ENCODE measurements around the gene PDIA2. TPM values are rescaled to one million over a fixed set of nuclear protein-coding genes. Genes with fewer than 3 reads are reported as not detected.
A peak's percentile ranks its signal among the peaks of the same experiment; 100 is the strongest.

Gene PDIA2
- total and polyA plus RNA-seq, 5 donors from 2014 or later = not detected

- H3K36me3 Mint-ChIP-seq = peaks cover 26% of the 10 kb centered on the region
- H3K4me3 Mint-ChIP-seq = no peak overlapping the region
- H3K27ac Mint-ChIP-seq = no peak overlapping the region
- peaks cover 0 to 8% (median 5%) of the 10 kb centered on the region in 4 donors for H3K4me1 Mint-ChIP-seq
- peaks cover under 1% of the 10 kb centered on the region for H3K4me1 ChIP-seq (ENCODE audit: control insufficient read depth, insufficient read depth, low read length, poor library complexity, severe bottlenecking)
- H3K4me3 ChIP-seq (ENCODE audit: low read depth, low read length) = no peak overlapping the region
- no peaks in the 10 kb centered on the region for H3K9me3 ChIP-seq (ENCODE audit: control insufficient read depth in 2 of 2, low read length in 2 of 2)
- ATAC-seq (ENCODE audit: low read depth in 2 of 2) (no peak), DNase-seq (no peak)
- peaks cover 5% of the 10 kb centered on the region for H3K36me3 ChIP-seq (ENCODE audit: control insufficient read depth, insufficient read depth, low read length)
- H3K9me3 Mint-ChIP-seq = no peaks in the 10 kb centered on the region
- H3K27me3 ChIP-seq (ENCODE audit: control insufficient read depth, insufficient read depth, low read length) = no peaks in the 10 kb centered on the region
- no peaks in the 10 kb centered on the region for H3K27me3 Mint-ChIP-seq
- H3K27ac ChIP-seq (ENCODE audit: insufficient read depth, low read length, poor library complexity, severe bottlenecking) = no peak overlapping the region
Observed at GRCh38 chr16:259226-259625, 23.7 kb upstream of the PDIA2 start.

GRCh38 chr16:259814-260253 lies 23.1 kb upstream of the PDIA2 start:
- H3K27me3 Mint-ChIP-seq = no peaks in the 10 kb centered on the region
- Histone ChIP-seq H3K36me3 (ENCODE audit: control insufficient read depth, insufficient read depth, low read length) (peaks cover 6% of the 10 kb centered on the region), H3K27me3 (ENCODE audit: control insufficient read depth, insufficient read depth, low read length) (no peaks in the 10 kb centered on the region), H3K9me3 (ENCODE audit: control insufficient read depth in 2 of 2, low read length in 2 of 2) (no peaks in the 10 kb centered on the region), H3K4me1 (ENCODE audit: control insufficient read depth, insufficient read depth, low read length, poor library complexity, severe bottlenecking) (no peaks in the 10 kb centered on the region), H3K4me3 (ENCODE audit: low read depth, low read length) (no peak overlapping the region), H3K27ac (ENCODE audit: insufficient read depth, low read length, poor library complexity, severe bottlenecking) (no peak overlapping the region)
- no peak overlapping the region for H3K4me3 Mint-ChIP-seq
- no peak overlapping the region for H3K27ac Mint-ChIP-seq
- ATAC-seq (ENCODE audit: low read depth in 2 of 2) (no peak), DNase-seq (no peak)
- no peaks in the 10 kb centered on the region for H3K9me3 Mint-ChIP-seq
- peaks cover 25% of the 10 kb centered on the region for H3K36me3 Mint-ChIP-seq
- H3K4me1 Mint-ChIP-seq = peaks cover 0 to 7% (median 5%) of the 10 kb centered on the region in 4 donors

DNA sequence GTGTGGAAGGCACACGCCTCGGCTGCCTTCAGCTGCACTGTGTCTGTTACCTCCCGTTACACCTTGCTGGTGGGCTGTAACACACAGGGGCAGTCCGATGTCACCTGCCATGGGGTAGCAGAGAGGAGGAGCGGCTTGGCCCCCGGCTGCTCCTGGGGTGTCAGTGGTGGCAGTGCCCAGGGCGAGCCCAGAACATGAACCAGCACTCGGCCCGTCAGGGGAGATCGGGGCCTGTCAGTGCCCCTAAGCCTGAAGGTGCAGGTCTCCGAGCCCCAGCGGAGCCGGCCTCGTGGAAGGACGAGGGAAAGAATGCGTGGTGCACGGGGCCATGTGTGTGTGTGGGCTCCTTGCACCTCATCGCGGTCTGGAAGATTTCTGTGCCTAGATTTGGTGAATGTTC lies 22.6 kb upstream of the PDIA2 start:
- H3K4me1 ChIP-seq (ENCODE audit: control insufficient read depth, insufficient read depth, low read length, poor library complexity, severe bottlenecking) = no peaks in the 10 kb centered on the region
- no peaks in the 10 kb centered on the region for H3K27me3 Mint-ChIP-seq
- no peak overlapping the region for H3K4me3 ChIP-seq (ENCODE audit: low read depth, low read length)
- no peaks in the 10 kb centered on the region for H3K9me3 ChIP-seq (ENCODE audit: control insufficient read depth in 2 of 2, low read length in 2 of 2)
- peaks cover 0 to 6% (median 4%) of the 10 kb centered on the region in 4 donors for H3K4me1 Mint-ChIP-seq
- peak overlapping the region in 1 of 3 donors; percentile 42 for H3K27ac Mint-ChIP-seq
- H3K4me3 Mint-ChIP-seq = no peak overlapping the region
- DNase-seq = no peak
- no peaks in the 10 kb centered on the region for H3K9me3 Mint-ChIP-seq
- ATAC-seq (ENCODE audit: low read depth in 2 of 2) = no peak
- no peaks in the 10 kb centered on the region for H3K27me3 ChIP-seq (ENCODE audit: control insufficient read depth, insufficient read depth, low read length)
- H3K27ac ChIP-seq (ENCODE audit: insufficient read depth, low read length, poor library complexity, severe bottlenecking) = no peak overlapping the region
- H3K36me3 Mint-ChIP-seq = peaks cover 25% of the 10 kb centered on the region
- peaks cover 7% of the 10 kb centered on the region for H3K36me3 ChIP-seq (ENCODE audit: control insufficient read depth, insufficient read depth, low read length)

GRCh38 chr16:261031-261691 lies 21.8 kb upstream of the PDIA2 start:
- H3K4me1 Mint-ChIP-seq = peaks cover 0 to 5% (median under 1%) of the 10 kb centered on the region in 4 donors
- no peaks in the 10 kb centered on the region for H3K9me3 Mint-ChIP-seq
- H3K27ac Mint-ChIP-seq = peak overlapping the region in 1 of 3 donors; percentile 71
- H3K4me3 Mint-ChIP-seq = no peak overlapping the region
- peaks cover 7% of the 10 kb centered on the region for H3K36me3 ChIP-seq (ENCODE audit: control insufficient read depth, insufficient read depth, low read length)
- peaks cover 21% of the 10 kb centered on the region for H3K36me3 Mint-ChIP-seq
- DNase-seq (no peak), ATAC-seq (ENCODE audit: low read depth in 2 of 2) (no peak)
- no peaks in the 10 kb centered on the region for H3K27me3 Mint-ChIP-seq
- H3K4me1 ChIP-seq (ENCODE audit: control insufficient read depth, insufficient read depth, low read length, poor library complexity, severe bottlenecking) = no peaks in the 10 kb centered on the region
- no peaks in the 10 kb centered on the region for H3K9me3 ChIP-seq (ENCODE audit: control insufficient read depth in 2 of 2, low read length in 2 of 2)
- no peak overlapping the region for H3K4me3 ChIP-seq (ENCODE audit: low read depth, low read length)
- H3K27ac ChIP-seq (ENCODE audit: insufficient read depth, low read length, poor library complexity, severe bottlenecking) = no peak overlapping the region
- no peaks in the 10 kb centered on the region for H3K27me3 ChIP-seq (ENCODE audit: control insufficient read depth, insufficient read depth, low read length)

GRCh38 chr16:262121-262745 lies 20.7 kb upstream of the PDIA2 start:
- Mint-ChIP-seq H3K9me3 (no peaks in the 10 kb centered on the region), H3K4me1 (peaks cover 0 to 6% (median 0%) of the 10 kb centered on the region in 4 donors), H3K4me3 (no peak overlapping the region), H3K27ac (peak overlapping the region in 1 of 3 donors; percentile 48), H3K36me3 (peaks cover 20% of the 10 kb centered on the region), H3K27me3 (no peaks in the 10 kb centered on the region)
- ATAC-seq (ENCODE audit: low read depth in 2 of 2) (no peak), DNase-seq (no peak)
- Histone ChIP-seq H3K36me3 (ENCODE audit: control insufficient read depth, insufficient read depth, low read length) (peaks cover 7% of the 10 kb centered on the region), H3K9me3 (ENCODE audit: control insufficient read depth in 2 of 2, low read length in 2 of 2) (no peaks in the 10 kb centered on the region), H3K27ac (ENCODE audit: insufficient read depth, low read length, poor library complexity, severe bottlenecking) (no peak overlapping the region), H3K4me1 (ENCODE audit: control insufficient read depth, insufficient read depth, low read length, poor library complexity, severe bottlenecking) (no peaks in the 10 kb centered on the region), H3K27me3 (ENCODE audit: control insufficient read depth, insufficient read depth, low read length) (no peaks in the 10 kb centered on the region), H3K4me3 (ENCODE audit: low read depth, low read length) (no peak overlapping the region)

DNA sequence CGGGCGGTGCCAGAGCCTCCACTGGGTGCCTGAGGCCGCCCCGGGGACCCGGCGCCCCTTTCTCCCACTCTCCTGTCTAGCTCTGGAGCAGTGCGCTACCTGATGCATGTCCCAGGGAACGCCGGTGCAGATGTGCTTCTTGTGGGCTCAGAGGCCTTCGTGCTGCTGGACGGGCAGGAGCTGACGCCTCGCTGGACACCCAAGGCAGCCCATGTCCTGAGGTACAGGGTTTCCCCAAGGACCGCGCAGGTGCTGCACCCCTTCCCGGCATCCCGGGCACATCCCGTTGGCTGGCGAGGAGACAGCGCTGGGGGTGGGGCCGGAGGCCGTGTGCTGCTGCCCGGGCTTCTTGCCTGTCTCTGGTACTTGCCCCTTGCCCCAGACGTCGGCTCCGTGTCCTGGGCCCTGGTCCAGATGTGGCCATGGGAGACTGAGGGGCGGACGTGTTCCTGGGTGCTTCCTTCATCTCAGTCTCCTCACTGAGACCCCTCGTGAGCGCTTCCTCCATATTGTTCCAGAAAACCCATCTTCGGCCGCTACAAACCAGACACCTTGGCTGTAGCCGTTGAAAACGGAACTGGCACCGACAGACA lies 19.7 kb upstream of the PDIA2 start:
- Histone ChIP-seq H3K4me1 (ENCODE audit: control insufficient read depth, insufficient read depth, low read length, poor library complexity, severe bottlenecking) (no peaks in the 10 kb centered on the region), H3K27ac (ENCODE audit: insufficient read depth, low read length, poor library complexity, severe bottlenecking) (no peak overlapping the region), H3K9me3 (ENCODE audit: control insufficient read depth in 2 of 2, low read length in 2 of 2) (no peaks in the 10 kb centered on the region), H3K4me3 (ENCODE audit: low read depth, low read length) (no peak overlapping the region), H3K36me3 (ENCODE audit: control insufficient read depth, insufficient read depth, low read length) (peaks cover 7% of the 10 kb centered on the region), H3K27me3 (ENCODE audit: control insufficient read depth, insufficient read depth, low read length) (no peaks in the 10 kb centered on the region)
- Mint-ChIP-seq H3K4me3 (no peak overlapping the region), H3K36me3 (peaks cover 22% of the 10 kb centered on the region), H3K27me3 (no peaks in the 10 kb centered on the region), H3K27ac (no peak overlapping the region), H3K4me1 (peaks cover 0 to 7% (median 0%) of the 10 kb centered on the region in 4 donors), H3K9me3 (no peaks in the 10 kb centered on the region)
- ATAC-seq (ENCODE audit: low read depth in 2 of 2) (no peak), DNase-seq (no peak)

DNA sequence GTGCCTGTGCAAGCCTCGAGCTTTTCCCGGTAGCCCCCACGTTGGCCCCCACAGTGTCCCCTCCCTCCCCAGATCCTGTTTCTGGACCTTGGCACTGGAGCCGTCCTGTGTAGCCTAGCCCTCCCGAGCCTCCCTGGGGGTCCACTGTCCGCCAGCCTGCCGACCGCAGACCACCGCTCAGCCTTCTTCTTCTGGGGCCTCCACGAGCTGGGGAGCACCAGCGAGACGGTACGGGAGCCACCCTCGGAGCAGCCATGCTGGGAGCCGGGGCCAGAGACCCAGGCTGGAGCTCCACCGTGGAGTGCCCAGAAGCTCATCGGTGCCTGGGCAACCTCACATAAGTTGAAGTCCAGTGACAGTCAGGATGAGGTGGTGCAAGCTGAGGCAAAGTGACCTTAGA lies 19.0 kb upstream of the PDIA2 start:
- DNase-seq = no peak
- peaks cover 0 to 7% (median 0%) of the 10 kb centered on the region in 4 donors for H3K4me1 Mint-ChIP-seq
- no peaks in the 10 kb centered on the region for H3K9me3 Mint-ChIP-seq
- ATAC-seq (ENCODE audit: low read depth in 2 of 2) = no peak
- H3K4me1 ChIP-seq (ENCODE audit: control insufficient read depth, insufficient read depth, low read length, poor library complexity, severe bottlenecking) = no peaks in the 10 kb centered on the region
- H3K27ac ChIP-seq (ENCODE audit: insufficient read depth, low read length, poor library complexity, severe bottlenecking) = no peak overlapping the region
- H3K27me3 Mint-ChIP-seq = no peaks in the 10 kb centered on the region
- H3K36me3 ChIP-seq (ENCODE audit: control insufficient read depth, insufficient read depth, low read length) = peaks cover 7% of the 10 kb centered on the region
- H3K27me3 ChIP-seq (ENCODE audit: control insufficient read depth, insufficient read depth, low read length) = no peaks in the 10 kb centered on the region
- H3K4me3 Mint-ChIP-seq = no peak overlapping the region
- no peak overlapping the region for H3K27ac Mint-ChIP-seq
- H3K36me3 Mint-ChIP-seq = peaks cover 22% of the 10 kb centered on the region
- H3K4me3 ChIP-seq (ENCODE audit: low read depth, low read length) = no peak overlapping the region
- H3K9me3 ChIP-seq (ENCODE audit: control insufficient read depth in 2 of 2, low read length in 2 of 2) = no peaks in the 10 kb centered on the region

Measured in CD4-positive, CD25-positive, alpha-beta regulatory T cell (primary cell).